ENCODE results near the gene B3GAT3. TPM values are rescaled to one million over a fixed set of nuclear protein-coding genes. Genes with fewer than 3 reads are reported as not detected.
A peak's percentile ranks its signal among the peaks of the same experiment; 100 is the strongest.

B3GAT3 gene
- total RNA-seq, 4 donors from 2014 or later = 28.0 to 47.4 (median 40.8) TPM

DNA sequence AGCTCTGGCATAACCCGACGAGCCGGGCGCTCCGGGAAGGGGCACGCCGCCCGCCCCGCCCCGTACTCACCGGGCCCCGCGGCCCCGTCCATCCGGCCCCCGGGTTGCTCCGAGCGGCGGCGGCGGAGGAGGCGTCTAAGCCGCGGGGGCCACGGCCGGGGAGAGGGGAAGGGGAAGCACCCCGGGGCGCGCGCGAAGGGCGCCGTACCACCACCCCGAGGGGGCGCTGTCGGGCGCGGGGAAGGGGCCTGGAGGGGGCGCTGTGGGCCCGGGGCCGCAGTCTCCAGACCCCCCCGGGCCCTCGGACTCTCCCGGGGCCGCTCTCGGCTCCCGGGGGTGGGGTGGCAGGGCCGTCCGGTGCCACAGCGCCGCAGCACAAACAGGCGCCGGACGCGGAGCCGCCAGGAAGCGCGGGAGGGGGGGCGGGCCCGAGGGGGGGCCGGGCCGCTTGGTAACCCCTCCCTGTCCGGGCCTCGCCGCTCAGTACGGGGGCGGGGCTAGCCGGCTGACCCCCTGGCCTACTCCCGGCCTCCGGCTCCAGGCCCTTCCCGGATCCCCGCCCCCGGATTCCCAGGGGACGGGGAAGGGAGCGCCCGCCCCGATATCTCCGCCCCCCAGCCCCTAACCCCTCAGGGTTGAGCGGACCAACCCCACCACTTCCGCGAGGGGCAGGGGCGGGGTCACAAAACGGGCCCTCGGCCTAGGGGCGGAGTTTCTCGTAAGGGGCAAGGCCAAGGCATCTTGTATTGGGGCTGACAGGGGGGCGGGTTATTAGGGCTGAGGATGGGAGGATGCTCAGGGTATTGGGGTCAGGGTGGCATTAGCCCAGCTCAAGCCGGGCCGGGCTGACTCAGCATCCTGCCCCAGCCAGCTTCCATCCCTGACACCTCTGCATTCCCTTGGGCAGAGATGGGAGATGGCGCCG is 9.2 kb downstream of the B3GAT3 start, which contains the start of the genes EML3 and ROM1:
Gene EML3, minus strand, starts transcription at position 410 of the 925 bp plus-strand sequence. Its CDS starts 318 bp downstream, at position 92.
Gene ROM1, plus strand, starts transcription at position 892 of the 925 bp plus-strand sequence. Its CDS starts 25 bp downstream, at position 917.
- peaks cover 16 to 24% (median 18%) of the 10 kb centered on the region in 4 donors for H3K4me1 ChIP-seq
- in situ Hi-C loops (cut with MboI; ENCODE audit: low pct_ligation_motif_present in 1 of 4, low pct_unique_long_range_greater_than_20kb in 1 of 4, low sequenced_read_pairs in 3 of 4) (no loop called here), intact Hi-C loops (cut with DNase I; ENCODE audit: low total_unique reads) (no loop called here)
- H3K4me3 ChIP-seq = peak within 1 kb of the TSS; percentile 67 to 86 (median 82)
- no peaks in the 10 kb centered on the region for H3K27me3 ChIP-seq
- no peaks in the 10 kb centered on the region for H3K36me3 ChIP-seq
- H3K27ac ChIP-seq = peak within 1 kb of the TSS; percentile 93 to 97 (median 95)
- no peaks in the 10 kb centered on the region for H3K9me3 ChIP-seq
- WGBS, 2 donors (ENCODE audit: low coverage in 1 of 2) = 3% methylated on average over 44 of the region's 91 CpGs; no CpG with 5 or more reads in 1 of the 2 donors
- no peak for TF ChIP-seq EP300 (IDR thresholded peaks at IDR 0.05; ENCODE audit: low read depth)
- peak in 2 of 3 donors; percentile 8 to 19 for TF ChIP-seq POLR2AphosphoS5 (IDR thresholded peaks at IDR 0.05)
- TF ChIP-seq, protein P1, sequence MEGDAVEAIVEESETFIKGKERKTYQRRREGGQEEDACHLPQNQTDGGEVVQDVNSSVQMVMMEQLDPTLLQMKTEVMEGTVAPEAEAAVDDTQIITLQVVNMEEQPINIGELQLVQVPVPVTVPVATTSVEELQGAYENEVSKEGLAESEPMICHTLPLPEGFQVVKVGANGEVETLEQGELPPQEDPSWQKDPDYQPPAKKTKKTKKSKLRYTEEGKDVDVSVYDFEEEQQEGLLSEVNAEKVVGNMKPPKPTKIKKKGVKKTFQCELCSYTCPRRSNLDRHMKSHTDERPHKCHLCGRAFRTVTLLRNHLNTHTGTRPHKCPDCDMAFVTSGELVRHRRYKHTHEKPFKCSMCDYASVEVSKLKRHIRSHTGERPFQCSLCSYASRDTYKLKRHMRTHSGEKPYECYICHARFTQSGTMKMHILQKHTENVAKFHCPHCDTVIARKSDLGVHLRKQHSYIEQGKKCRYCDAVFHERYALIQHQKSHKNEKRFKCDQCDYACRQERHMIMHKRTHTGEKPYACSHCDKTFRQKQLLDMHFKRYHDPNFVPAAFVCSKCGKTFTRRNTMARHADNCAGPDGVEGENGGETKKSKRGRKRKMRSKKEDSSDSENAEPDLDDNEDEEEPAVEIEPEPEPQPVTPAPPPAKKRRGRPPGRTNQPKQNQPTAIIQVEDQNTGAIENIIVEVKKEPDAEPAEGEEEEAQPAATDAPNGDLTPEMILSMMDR (IDR thresholded peaks at IDR 0.05) = peak; percentile 27 to 99 (median 89)
- peak; percentile 8 for TF ChIP-seq POLR2A (IDR thresholded peaks at IDR 0.05)
- DNase-seq = peak; percentile 91

DNA sequence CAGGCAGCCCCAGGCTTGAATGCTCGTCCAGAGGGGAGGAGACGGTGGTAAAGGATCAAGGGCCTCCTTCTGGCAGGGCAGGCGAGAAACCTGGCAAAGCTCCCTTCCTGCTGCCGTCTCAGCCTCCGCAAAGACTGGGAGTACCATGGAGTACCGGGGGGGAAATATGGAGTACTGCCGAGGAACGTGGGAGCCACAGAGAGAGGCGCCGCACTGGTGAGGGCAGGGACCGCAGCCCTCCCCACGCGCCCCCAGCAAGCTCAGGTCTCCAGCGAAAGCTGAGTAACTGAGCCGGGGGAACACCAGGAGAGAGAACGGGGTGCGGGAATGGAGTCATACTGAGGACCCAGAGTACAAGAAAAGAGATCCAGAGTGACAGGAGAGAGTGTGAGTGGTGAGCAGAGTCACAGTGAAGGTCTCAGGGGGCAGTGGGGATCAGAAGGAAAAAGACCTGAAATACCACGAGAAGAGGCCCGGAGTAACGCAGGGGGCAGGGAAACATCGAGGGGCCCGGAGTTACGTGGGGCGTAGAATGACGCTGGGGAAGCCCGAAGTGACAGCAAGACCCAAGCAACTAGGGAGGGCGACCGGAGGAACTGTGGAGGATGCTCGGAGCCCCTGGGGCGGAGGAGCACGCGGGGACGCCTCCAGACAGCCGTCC is 10.0 kb downstream of the B3GAT3 start:
- H3K9me3 ChIP-seq = no peaks in the 10 kb centered on the region
- 0% methylated on average over 8 to 34 of the region's 34 CpGs for WGBS, 2 donors (ENCODE audit: low coverage in 1 of 2)
- H3K27me3 ChIP-seq = no peaks in the 10 kb centered on the region
- H3K4me3 ChIP-seq = peak overlapping the region; percentile 67 to 86 (median 82)
- DNase-seq = peak; percentile 56
- no peaks in the 10 kb centered on the region for H3K36me3 ChIP-seq
- in situ Hi-C loops (cut with MboI; ENCODE audit: low pct_ligation_motif_present in 1 of 4, low pct_unique_long_range_greater_than_20kb in 1 of 4, low sequenced_read_pairs in 3 of 4) (no loop called here), intact Hi-C loops (cut with DNase I; ENCODE audit: low total_unique reads) (no loop called here)
- TF ChIP-seq, protein P1 (IDR thresholded peaks at IDR 0.05) = peak in 1 of 5 experiments; percentile 25
- TF ChIP-seq POLR2A (IDR thresholded peaks at IDR 0.05) = peak; percentile 5
- TF ChIP-seq EP300 (IDR thresholded peaks at IDR 0.05; ENCODE audit: low read depth) = no peak
- peaks cover 16 to 24% (median 19%) of the 10 kb centered on the region in 4 donors for H3K4me1 ChIP-seq
- peak overlapping the region; percentile 93 to 97 (median 95) for H3K27ac ChIP-seq

DNA sequence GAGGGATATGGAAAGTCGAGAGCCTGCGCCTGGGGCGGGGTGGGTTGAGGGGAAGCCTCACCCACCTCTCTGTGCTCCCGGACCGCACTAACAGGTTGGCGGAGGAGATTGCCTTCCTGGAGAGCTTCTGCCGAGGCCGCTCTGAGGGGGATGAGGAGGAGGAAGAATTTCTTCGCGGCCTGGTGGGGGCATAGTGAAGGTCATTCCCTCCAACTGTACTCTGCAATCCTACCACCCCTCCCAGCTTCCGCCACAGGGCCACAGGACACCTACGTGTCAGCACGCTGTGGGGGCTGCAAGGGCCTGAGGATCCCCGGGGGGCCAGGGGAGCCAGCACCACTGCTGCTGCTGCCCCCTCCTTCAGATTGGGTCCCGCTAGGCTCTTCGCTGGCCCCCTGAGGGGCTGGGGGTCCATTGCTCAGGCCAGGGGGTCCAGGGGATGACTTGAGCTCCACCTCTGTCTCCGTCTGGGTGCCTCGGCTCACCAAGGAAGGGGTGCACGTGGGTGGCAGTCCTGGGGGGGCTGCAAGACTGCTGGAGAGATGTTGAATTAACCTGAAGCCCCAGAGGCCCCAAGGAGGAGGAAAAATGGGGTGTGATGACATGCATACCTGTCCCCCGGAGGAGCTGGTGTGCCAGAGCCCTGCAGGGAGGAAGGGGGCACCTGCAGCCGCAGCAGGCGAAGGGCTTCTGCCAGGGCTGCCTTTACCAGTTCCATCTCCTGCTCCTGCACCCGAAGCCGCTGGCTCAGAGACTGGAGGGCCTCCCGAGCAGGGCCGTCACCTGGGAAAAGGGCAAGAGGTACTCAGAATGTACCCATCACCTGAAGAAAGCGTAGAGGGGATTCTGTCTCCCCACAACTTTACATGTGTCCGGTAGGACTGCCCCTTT is 10.7 kb downstream of the B3GAT3 start:
- intact Hi-C loops (cut with DNase I; ENCODE audit: low total_unique reads) = no loop called here
- no peak for DNase-seq
- peak overlapping the region; percentile 93 to 97 (median 95) for H3K27ac ChIP-seq
- no peaks in the 10 kb centered on the region for H3K36me3 ChIP-seq
- WGBS, 2 donors (ENCODE audit: low coverage in 1 of 2) = 68 to 80% methylated on average over 1 to 28 of the region's 28 CpGs
- H3K9me3 ChIP-seq = no peaks in the 10 kb centered on the region
- H3K27me3 ChIP-seq = no peaks in the 10 kb centered on the region
- H3K4me1 ChIP-seq = peaks cover 16 to 24% (median 20%) of the 10 kb centered on the region in 4 donors
- in situ Hi-C loops (cut with MboI; ENCODE audit: low pct_ligation_motif_present in 1 of 4, low pct_unique_long_range_greater_than_20kb in 1 of 4, low sequenced_read_pairs in 3 of 4) = no loop called here
- peak overlapping the region; percentile 67 to 86 (median 82) for H3K4me3 ChIP-seq
- TF ChIP-seq POLR2AphosphoS5 (IDR thresholded peaks at IDR 0.05) = no peak
- no peak for TF ChIP-seq EP300 (IDR thresholded peaks at IDR 0.05; ENCODE audit: low read depth)
- no peak for TF ChIP-seq POLR2A (IDR thresholded peaks at IDR 0.05)
- TF ChIP-seq, protein P1 (IDR thresholded peaks at IDR 0.05) = no peak
